Motor neuron (in vitro differentiated cells): ENCODE measurements around the gene TUBGCP6. TPM values are rescaled to one million over a fixed set of nuclear protein-coding genes. Genes with fewer than 3 reads are reported as not detected.

Experiments
- ATAC-seq, 8 experiments: fragments of 200-7000 bp; cut with Tn5 transposase; replicated peaks in 6 of 8; 2 replicates each; pipeline ENCODE4 v1.8.0; 2021; ENCODE audit warnings: mild to moderate bottlenecking in 8 of 8, moderate library complexity in 8 of 8
- H3K27ac ChIP-seq, 2 donors: fragments of 250-450 bp; sonication (Bioruptor Pico); 2 replicates each; pipeline ENCODE4 v1.9.0; 2021; ENCODE audit warnings: antibody characterized with exemption in 2 of 2, mild to moderate bottlenecking in 2 of 2, moderate library complexity in 1 of 2
- H3K4me1 ChIP-seq, 2 donors: fragments of 250-450 bp; sonication (Bioruptor Pico); replicated peaks in 1 of 2; 2 replicates each; pipeline ENCODE4 v1.6.1; 2021; ENCODE audit warnings: antibody characterized with exemption in 2 of 2, mild to moderate bottlenecking in 2 of 2, moderate library complexity in 1 of 2
- H3K4me3 ChIP-seq, 5 donors: fragments of 250-450 bp; sonication (Bioruptor Pico); 2 replicates each; pipeline ENCODE4 v1.9.0; 2021; ENCODE audit warnings: antibody characterized with exemption in 5 of 5, mild to moderate bottlenecking in 5 of 5, moderate library complexity in 4 of 5
- WGBS, 10 experiments: fragments of 450-650 bp; shearing (Covaris generic); methylation state at CpG; one replicate each; pipeline ENCODE4 v1.0.0; 2022; 5-methylcytosine and 5-hydroxymethylcytosine counted together
- in situ Hi-C, 9 experiments: fragments of 400-800 bp; cut with MboI; loops; one replicate each; pipeline ENCODE4 v1.15.0; 2021; ENCODE audit warnings: low sequenced_read_pairs in 9 of 9, low pct_unique_long_range_greater_than_20kb in 2 of 9; ENCODE audit not compliant: unreplicated experiment in 9 of 9
- total RNA-seq, 8 experiments: library from RNA; unstranded; fragments of 300-600 nt; gene quantifications; 2 replicates each; pipeline versions ENCODE4 v1.2.3 to v1.2.4, GENCODE V29; 2022

Gene TUBGCP6
- total RNA-seq, 8 experiments from 2014 or later: 14.4 to 52.6 (median 20.1) TPM

DNA sequence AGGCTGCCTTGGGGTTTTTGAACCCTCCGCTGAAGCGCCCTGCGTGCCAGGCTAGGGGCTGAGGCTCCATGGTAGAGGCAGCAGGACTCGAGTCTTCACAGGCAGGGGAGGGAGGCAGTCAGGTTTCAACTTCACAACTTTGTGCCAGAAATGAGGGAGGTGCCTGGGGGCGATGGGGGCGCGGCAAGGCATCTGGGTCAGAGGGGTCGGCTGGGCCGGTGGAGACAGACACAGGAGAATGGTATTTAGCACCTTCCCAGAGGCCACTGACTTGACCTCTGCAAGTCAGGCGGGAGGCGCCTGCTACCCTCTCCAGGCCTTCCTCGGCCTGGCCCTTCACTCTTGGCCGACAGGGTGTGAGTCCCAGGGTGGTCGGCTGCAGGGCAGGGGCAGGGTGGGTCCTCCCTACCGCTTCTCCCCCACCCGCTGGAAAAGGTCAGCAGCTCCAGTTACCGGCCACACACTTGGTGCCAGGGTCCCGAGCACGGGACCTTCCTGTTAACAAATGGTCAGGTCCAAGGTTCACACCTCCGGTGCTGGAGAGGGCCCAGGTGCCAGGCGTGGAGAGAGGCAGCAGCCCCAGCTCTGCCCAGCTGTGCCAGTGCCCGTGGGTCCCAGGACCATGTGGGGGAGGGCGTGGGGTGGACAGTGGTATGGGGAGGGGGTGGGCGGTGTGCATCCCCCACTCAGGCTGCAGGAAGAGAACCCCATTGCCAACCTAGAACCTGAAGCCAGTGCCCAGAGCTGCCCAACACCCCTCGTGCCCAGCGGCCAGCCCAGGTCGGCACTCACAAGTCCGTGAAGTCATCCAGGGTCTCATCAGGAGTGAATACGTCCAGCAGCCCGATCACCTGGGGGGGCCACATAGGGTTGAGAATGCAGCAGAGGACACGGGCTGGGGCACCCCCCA is 12.9 kb upstream of the TUBGCP6 start:
- no peak for ATAC-seq

DNA sequence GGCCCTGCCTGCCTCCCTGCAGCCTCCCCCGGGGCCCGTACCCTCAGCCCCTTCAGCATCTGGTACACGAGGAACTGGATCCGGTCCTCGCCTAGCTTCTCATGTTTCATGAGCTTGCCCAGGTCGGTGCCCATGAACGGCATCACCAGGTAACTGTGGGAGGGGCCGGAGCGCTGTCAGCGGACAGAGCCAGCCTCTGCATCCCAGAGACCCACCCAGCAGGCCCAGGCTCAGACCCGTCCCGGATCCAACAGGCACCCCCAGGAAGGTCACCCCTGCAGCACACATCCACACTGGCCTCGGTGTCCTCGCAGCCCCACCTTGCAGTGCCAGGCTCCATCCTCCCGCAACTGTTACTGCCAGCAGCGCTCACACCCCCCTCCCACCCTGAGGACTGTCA is 12.2 kb upstream of the TUBGCP6 start:
- Histone ChIP-seq H3K4me3 (no peak overlapping the region), H3K27ac (no peak overlapping the region), H3K4me1 (peaks cover 16 to 19% of the 10 kb centered on the region in 2 donors)
- no peak for ATAC-seq
- in situ Hi-C loops: no loop called here
- 100% methylated on average over 2 of the region's 16 CpGs; no CpG with 5 or more reads in 9 of the 10 experiments for WGBS, 10 experiments

More for the DNA sequence above, 12.9 kb upstream of the TUBGCP6 start:
- peaks cover 19 to 21% of the 10 kb centered on the region in 2 donors for H3K4me1 ChIP-seq
- in situ Hi-C loops: no loop called here
- no peak overlapping the region for H3K27ac ChIP-seq
- 100% methylated on average over 2 of the region's 31 CpGs; no CpG with 5 or more reads in 9 of the 10 experiments for WGBS, 10 experiments
- no peak overlapping the region for H3K4me3 ChIP-seq

DNA sequence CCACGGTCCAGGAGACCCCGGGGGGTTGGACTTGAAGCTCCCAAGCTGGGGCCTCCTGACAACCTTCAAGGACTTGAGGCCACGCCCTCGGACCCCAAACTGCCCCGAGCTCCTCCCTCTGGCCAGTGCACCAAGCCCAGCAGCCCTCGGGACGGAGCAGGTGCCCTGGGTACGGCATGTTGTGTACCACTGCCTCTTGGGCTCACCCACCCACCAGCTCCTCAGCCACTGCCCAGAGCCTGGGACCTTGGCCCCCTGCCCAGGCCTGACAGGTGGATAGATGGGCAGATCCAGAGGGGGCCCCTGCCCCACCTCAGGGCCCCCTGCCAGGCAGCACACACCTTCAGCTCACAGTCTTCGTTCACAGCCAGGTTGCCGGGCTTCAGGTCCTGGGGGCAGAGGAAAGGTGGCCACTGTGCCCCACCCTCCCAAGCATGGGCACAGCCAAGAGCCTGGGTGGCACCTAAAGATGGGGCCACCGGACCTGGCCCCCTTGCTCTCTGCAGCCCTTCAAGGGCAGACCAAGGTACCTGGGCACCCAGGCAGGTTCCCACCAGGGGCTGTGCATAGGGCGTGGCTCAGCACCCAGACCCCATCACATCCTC is 11.5 kb upstream of the TUBGCP6 start:
- in situ Hi-C loops: no loop called here
- H3K27ac ChIP-seq: no peak overlapping the region
- no peak for ATAC-seq

DNA sequence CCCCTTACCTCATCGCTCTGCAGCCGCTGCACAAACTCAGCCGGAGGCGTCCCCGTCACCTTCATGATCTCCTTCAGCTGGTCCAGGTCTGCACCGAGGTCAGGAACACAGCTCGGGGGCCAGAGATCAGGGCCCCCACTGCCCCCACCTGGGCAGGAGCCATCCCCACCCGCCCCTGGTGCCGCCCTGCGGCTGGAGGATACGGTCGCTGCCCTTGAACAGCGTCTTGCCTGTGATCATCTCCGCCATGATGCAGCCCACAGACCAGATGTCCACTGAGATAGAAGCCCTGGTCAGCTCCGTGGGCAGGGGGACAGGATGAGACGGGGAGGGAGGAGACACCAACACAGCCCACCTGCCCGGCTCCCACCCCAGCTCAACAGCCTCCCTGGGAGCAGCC is 10.8 kb upstream of the TUBGCP6 start:
- in situ Hi-C loops: no loop called here
- Histone ChIP-seq H3K4me3 (no peak overlapping the region), H3K27ac (no peak overlapping the region), H3K4me1 (peaks cover 22 to 25% of the 10 kb centered on the region in 2 donors)
- no peak for ATAC-seq
- WGBS, 10 experiments: no CpG with 5 or more reads among the region's 17 CpGs

More for the DNA sequence above, 11.5 kb upstream of the TUBGCP6 start:
- 80 to 90% methylated on average over 1 to 6 of the region's 12 CpGs; no CpG with 5 or more reads in 8 of the 10 experiments for WGBS, 10 experiments
- Histone ChIP-seq H3K4me1 (peaks cover 22 to 24% of the 10 kb centered on the region in 2 donors), H3K4me3 (no peak overlapping the region)

DNA sequence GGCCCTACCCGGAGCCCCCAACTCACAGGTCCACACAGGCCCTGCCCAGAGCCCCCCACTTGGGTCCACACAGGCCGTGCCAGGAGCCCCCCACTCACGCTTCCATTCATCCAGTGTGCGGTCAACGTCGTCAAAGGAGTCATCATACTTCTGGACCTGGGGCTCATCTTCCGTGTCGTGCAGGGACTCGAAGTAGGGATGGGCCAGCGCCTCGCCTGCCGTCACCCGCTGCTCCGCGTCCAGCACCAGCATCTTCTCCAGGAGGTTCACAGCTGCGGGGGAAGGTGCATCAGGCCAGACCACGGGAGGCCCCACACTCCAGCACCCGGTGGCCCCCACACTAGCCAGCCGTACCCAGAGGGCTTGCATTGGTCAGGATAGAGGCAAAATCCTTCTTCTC is 10.3 kb upstream of the TUBGCP6 start:
- Histone ChIP-seq H3K4me1 (peaks cover 22 to 25% of the 10 kb centered on the region in 2 donors), H3K27ac (no peak overlapping the region), H3K4me3 (no peak overlapping the region)
- 0 to 100% (median 85%) methylated on average over 1 to 7 of the region's 19 CpGs; no CpG with 5 or more reads in 6 of the 10 experiments for WGBS, 10 experiments
- ATAC-seq: no peak
- in situ Hi-C loops: no loop called here

DNA sequence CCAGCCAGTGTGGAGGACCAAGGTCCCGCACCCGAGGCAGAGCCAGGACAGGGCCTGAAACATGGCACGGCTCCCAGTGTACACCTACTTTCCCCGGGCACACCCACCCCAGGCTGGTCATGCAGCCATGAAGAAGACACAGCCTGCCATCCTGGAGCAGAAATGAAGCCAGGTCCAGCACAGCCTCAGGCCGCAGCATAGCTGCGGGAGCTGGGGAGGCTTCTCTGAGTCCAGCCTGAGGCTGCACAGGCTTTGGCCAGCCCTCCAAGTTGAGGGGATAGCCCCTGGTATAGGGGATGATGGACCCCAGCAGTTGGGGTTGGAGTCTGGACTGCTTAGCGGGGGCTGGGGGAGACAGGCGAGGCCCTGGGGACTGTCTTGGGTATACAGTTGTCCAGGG is 9.1 kb upstream of the TUBGCP6 start:
- WGBS, 10 experiments: 10 to 83% (median 33%) methylated on average over 2 of the region's 8 CpGs; no CpG with 5 or more reads in 6 of the 10 experiments
- no peak overlapping the region for H3K4me3 ChIP-seq
- in situ Hi-C loops: no loop called here
- no peak for ATAC-seq
- no peak overlapping the region for H3K27ac ChIP-seq
- peaks cover 20 to 22% of the 10 kb centered on the region in 2 donors for H3K4me1 ChIP-seq

DNA sequence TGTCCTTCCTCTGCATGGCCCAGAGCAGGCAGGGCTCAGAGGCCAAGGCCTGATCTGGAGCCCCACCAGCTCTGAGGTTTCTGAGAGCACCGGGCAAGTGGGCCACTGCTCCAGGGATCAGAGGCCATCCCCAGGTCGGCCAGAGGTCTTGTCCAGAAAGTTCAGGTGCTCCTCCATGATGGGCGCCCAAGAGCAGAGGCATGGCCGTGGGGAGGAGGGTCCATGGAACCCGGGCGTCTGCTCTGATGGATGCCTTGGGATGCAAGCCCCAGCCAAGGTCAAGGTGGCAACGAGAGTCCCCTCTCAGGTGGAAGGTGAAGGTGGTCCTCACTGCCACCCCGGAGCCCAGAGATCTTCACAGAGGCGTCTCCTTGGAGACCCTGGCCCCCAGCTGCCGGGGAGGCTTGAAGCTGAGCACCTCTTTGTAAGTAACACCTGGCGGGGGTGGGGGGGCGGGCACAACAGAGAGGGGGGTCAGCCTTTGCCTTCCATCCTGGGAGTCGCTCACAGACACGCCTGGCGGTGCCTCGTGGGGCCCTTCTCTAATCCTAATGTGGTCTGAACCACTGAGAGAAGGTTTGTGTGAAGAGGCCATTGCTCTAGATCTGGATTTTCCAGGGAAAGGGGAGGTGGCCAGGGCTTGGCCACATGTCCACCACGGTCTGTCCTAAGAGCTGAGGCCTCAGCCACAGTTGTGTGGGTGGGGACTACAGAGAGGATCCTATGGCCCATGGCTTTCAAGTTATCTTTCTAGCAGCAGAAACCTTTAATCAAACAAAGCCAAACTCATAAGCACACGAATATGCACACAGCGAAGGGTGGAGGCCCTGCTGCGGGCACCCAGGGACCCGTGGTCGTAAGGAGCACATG is 8.5 kb upstream of the TUBGCP6 start:
- peaks cover 21 to 26% of the 10 kb centered on the region in 2 donors for H3K4me1 ChIP-seq
- 4 to 93% (median 80%) methylated on average over 1 to 4 of the region's 22 CpGs; no CpG with 5 or more reads in 5 of the 10 experiments for WGBS, 10 experiments
- ATAC-seq: peak in 2 of 8 experiments; percentile 4 to 13
- no peak overlapping the region for H3K4me3 ChIP-seq
- in situ Hi-C loops: no loop called here
- no peak overlapping the region for H3K27ac ChIP-seq

DNA sequence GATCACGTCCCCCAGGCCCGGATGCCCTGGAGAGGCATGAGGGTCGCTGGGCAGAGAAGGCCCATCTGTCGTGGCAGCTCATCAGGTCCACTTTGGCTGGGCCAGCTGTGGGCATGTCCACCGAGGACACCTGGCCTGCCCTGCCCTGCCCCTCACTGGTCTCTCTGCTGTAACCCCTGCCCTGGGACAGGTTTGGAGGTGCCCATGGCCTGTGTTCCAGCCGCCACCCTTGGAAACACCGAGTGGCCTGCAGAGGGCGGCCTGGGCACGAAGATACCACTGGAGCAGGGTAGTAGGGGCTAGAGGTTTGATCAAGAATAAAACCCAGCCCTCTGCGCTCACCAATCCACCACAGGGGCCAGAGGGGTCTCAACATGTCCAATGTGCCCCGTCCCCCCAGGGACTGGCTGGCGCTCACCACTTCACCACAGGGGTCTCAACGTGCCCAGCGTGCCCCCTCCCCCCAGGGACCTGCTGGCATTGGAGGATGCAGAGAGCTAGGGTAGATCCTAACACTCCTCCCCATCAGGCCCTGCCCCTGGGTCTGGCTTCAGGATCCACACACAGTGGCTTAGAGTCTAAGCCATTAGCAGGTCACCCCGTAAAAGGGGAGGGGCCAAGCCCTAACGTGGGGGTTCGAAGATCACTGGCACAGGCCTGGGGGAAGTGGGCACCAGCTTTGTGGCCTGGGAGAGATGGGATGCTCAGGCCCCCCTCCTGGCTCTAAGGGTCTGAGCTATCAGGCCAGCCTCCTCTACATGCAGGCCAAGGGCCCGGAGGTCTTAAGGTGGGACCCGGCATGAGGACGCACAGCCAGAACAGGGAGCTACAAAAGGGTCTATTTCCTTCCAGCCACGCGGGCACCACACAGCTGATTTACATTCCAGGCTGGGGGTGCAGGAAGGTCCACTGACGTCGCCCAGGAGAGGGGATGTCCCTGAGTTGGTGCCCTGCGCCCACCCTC is 7.5 kb upstream of the TUBGCP6 start:
- WGBS, 10 experiments: 30 to 80% (median 70%) methylated on average over 1 to 8 of the region's 25 CpGs; no CpG with 5 or more reads in 6 of the 10 experiments
- no peak overlapping the region for H3K4me3 ChIP-seq
- peaks cover 30 to 34% of the 10 kb centered on the region in 2 donors for H3K4me1 ChIP-seq
- ATAC-seq: peak; percentile 12 to 53 (median 39)
- in situ Hi-C loops: no loop called here
- peak overlapping the region in 1 of 2 donors; percentile 76 for H3K27ac ChIP-seq

DNA sequence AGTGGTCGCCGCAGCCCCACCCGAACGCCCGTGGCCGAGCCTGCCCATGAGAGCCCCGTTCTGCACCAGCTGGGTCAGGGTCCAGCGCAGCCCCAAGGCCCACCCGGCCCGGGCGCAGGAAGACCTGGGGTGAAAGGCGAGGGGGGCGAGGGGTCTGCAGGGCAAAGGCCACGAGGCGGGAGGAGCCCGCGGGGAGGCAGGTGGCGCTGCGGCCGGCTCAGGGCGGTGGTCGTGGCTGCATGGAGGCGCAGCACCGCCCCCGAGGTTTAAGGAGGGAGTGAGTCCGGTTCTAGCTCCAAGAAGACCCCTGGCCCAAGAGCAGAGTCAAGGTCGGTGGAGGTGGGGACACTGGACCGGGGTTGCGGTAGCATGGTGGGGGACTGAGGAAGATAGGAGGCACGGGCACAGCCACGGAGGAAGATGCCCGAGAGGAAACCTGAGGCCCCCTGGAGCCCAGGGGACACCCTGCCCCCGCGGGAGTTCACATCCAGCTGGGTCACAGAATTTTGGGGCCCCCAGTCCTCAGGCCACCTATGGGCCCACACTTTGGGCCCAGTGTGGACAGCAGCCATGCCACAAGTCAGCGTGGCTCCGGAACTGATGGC is 6.8 kb upstream of the TUBGCP6 start:
- peak overlapping the region; percentile 40 to 50 (median 46) for H3K4me3 ChIP-seq
- peak overlapping the region; percentile 65 to 76 for H3K27ac ChIP-seq
- peaks cover 30 to 34% of the 10 kb centered on the region in 2 donors for H3K4me1 ChIP-seq
- in situ Hi-C loops: no loop called here
- peak in 3 of 8 experiments; percentile 1 to 2 (median 1) for ATAC-seq
- WGBS, 10 experiments: 0 to 6% methylated on average over 1 to 3 of the region's 36 CpGs; no CpG with 5 or more reads in 8 of the 10 experiments

DNA sequence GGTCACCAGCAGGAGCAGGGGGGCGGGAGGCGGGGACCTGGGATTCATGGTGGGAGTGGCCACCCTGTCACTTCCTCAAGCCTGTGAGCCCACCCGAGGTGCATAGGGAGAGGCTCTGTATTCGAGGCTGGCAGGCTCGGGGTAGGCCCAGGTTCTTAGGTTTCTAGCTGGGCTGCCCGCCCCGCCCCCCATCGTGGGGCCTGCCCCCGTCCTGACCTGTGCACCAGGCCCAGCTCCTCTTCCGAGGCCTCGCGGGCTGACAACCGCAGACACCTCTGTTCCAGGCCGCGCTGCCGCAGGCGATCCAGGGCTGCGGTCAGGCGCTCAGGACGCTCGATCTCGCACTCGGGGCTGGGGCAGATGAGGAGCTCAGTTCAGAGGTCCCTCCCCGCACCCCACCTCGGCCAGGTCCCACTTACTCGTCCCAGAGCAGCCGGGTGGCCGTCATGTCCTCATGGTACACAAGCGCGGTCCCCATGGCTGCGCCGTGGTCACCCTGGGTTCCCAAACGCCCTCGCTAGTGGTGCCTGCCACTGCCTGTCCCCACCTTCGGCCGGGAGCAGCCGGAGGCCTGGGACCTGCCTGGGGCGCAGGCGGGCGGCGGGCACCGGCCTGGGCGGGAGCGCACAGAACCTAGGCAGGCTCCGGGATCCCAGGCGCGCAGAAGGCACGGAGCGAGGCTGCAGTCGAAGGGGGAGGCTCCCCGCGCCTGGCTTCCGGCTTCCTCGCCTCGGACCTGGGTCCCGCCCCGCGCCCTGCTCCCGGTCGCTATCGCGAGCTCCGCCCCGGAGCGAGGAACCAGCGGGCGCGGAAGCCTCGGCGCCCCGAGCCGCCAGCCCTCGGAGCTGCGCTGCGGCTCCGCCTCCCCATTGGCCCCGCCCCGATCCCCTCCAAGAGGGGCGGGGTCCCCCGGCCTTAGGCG is 6.0 kb upstream of the TUBGCP6 start, which contains the start of gene HDAC10:
Gene HDAC10 (minus strand): TSS at position 711 of the 922 bp plus-strand sequence. CDS start 233 bp downstream, at position 478.
- in situ Hi-C loops: no loop called here
- ATAC-seq: peak; percentile 55 to 85 (median 66)
- no CpG with 5 or more reads among the region's 81 CpGs for WGBS, 10 experiments
- H3K27ac ChIP-seq: peak within 1 kb of the TSS; percentile 71 to 76
- peak within 1 kb of the TSS; percentile 40 to 50 (median 46) for H3K4me3 ChIP-seq
- peaks cover 32 to 37% of the 10 kb centered on the region in 2 donors for H3K4me1 ChIP-seq

DNA sequence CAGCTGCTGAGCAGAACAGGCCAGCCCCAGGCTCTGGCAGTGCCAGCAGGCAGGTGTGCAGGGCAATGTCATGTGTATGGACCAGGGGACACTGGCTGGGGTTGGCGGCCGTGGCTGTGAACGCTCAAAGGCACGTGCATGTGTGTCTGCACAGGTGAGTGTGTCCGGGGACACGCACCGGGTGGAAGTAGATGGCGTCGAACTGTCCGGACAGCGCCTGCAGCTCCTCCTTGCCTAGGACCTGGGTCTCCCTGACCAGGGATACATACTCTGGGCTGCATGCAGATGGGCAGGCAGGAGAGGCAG is 5.4 kb upstream of the TUBGCP6 start:
- H3K27ac ChIP-seq: peak overlapping the region in 1 of 2 donors; percentile 76
- in situ Hi-C loops: no loop called here

More for the DNA sequence above, 5.4 kb upstream of the TUBGCP6 start:
- Histone ChIP-seq H3K4me1 (peaks cover 36 to 40% of the 10 kb centered on the region in 2 donors), H3K4me3 (peak overlapping the region; percentile 40 to 50 (median 46))
- no peak for ATAC-seq
- no CpG with 5 or more reads among the region's 11 CpGs for WGBS, 10 experiments
